Left cardiac atrium (tissue), 4 donors: Measurements from ENCODE around the gene ABLIM3. TPM values are rescaled to one million over a fixed set of nuclear protein-coding genes. Genes with fewer than 3 reads are reported as not detected.
A peak's percentile ranks its signal among the peaks of the same experiment; 100 is the strongest.

Experiments used
- ATAC-seq, 2 donors: fragments of 200-7000 bp; cut with Tn5 transposase; one replicate each; pipeline ENCODE4 v1.9.1; 2020; ENCODE audit warnings: mild to moderate bottlenecking in 2 of 2, moderate library complexity in 2 of 2
- DNase-seq: peaks from one replicate; pipeline ENCODE4 v3.0.0-alpha.2; 2020
- intact Hi-C, 2 donors: fragments of 100-400 bp; cut with DNase I; formaldehyde crosslinking; loops; one replicate each; pipeline versions ENCODE4 v1.14.1 to v1.15.1; 2022 to 2023
- total RNA-seq, 2 donors: library from RNA; stranded (reverse); fragmentation: NEBNext Ultra II Directional; extraction: Animal tissue kit (Norgen Biotek cat#: 25700); gene quantifications; one replicate each; pipeline ENCODE4 v1.2.1, GENCODE V29; 2021
- donor health status: DM: no; HTN: yes; CAD: no.
- donor health status: DM: no; HTN: yes; CAD: no; lungs with severe emphysema.
- donor health status: DM: yes; HTN: yes; CAD: no.
- donor health status: Dilated cardiomyopathy.

The ABLIM3 gene
- total RNA-seq, 2 donors from 2014 or later = 106 to 129 TPM

- intact Hi-C loops = no loop called here
- DNase-seq (no peak), ATAC-seq (peak; percentile 21 to 55)
Measured at GRCh38 chr5:149304195-149305078, 163.1 kb downstream of the ABLIM3 start.

GRCh38 chr5:149309354-149309753 is 168.1 kb downstream of the ABLIM3 start:
- intact Hi-C loops = no loop called here
- no peak for ATAC-seq
- DNase-seq = no peak

Other genes with a start within 250 kb of the ABLIM3 start
- 10 to 100 TPM in 1 of 2 donors, 1 to 10 TPM in 1; 3.1 to 20.1 TPM for gene SH3TC2, start 78.4 kb upstream of the ABLIM3 start, total RNA-seq
- gene AFAP1L1, start 130.4 kb downstream of the ABLIM3 start, total RNA-seq = 10 to 100 TPM; 32.8 to 38.6 TPM
- gene GRPEL2, start 204.0 kb downstream of the ABLIM3 start, total RNA-seq = 10 to 100 TPM in 1 of 2 donors, 1 to 10 TPM in 1; 8.7 to 15.4 TPM
- 1 to 10 TPM; 5.2 to 5.4 TPM for gene PCYOX1L, start 216.6 kb downstream of the ABLIM3 start, total RNA-seq
- gene IL17B, start 237.8 kb downstream of the ABLIM3 start, total RNA-seq = under 1 TPM; 0.44 to 0.89 TPM